Esophagus muscularis mucosa (tissue), 4 donors: ENCODE measurements around the gene DLG1. TPM values are rescaled to one million over a fixed set of nuclear protein-coding genes. Genes with fewer than 3 reads are reported as not detected.

Source experiments
- DNase-seq: peaks from one replicate; pipeline ENCODE4 v3.0.0-alpha.2; 2017; ENCODE audit errors: extremely low spot score
- H3K27ac ChIP-seq, 4 donors: fragments of 200-600 bp; sonication (generic); replicated peaks in 1 of 4; 1 replicate in 3 of 4; 2 replicates in 1 of 4; pipeline ENCODE4 v1.5.1; 2016 to 2019; ENCODE audit warnings: mild to moderate bottlenecking in 1 of 4
- H3K27me3 ChIP-seq, 4 donors: fragments of 200-600 bp; sonication (generic); one replicate each; pipeline versions ENCODE4 v1.5.1 to v1.6.0; 2016 to 2019
- H3K36me3 ChIP-seq, 4 donors: fragments of 200-600 bp; sonication (generic); one replicate each; pipeline ENCODE4 v1.5.1; 2016 to 2019
- H3K4me1 ChIP-seq, 4 donors: fragments of 200-600 bp; sonication (generic); one replicate each; pipeline ENCODE4 v1.5.1; 2016 to 2019
- H3K4me3 ChIP-seq, 4 donors: fragments of 200-600 bp; sonication (generic); 1 replicate in 2 of 4; 2 replicates in 2 of 4; pipeline ENCODE4 v1.5.1; 2016 to 2019; ENCODE audit warnings: mild to moderate bottlenecking in 4 of 4, moderate library complexity in 1 of 4
- H3K9me3 ChIP-seq, 4 donors: fragments of 200-600 bp; sonication (generic); 1 replicate in 3 of 4; 2 replicates in 1 of 4; pipeline ENCODE4 v1.5.1; 2016 to 2019
- CTCF ChIP-seq, 3 experiments: fragments of 200-600 bp in 2 of 3; fragments of 450-650 bp in 1 of 3; sonication (generic) in 2 of 3; IDR thresholded peaks; one replicate each; pipeline ENCODE4 v1.5.1; 2017 to 2019; ENCODE audit warnings: antibody characterized with exemption in 3 of 3, mild to moderate bottlenecking in 2 of 3, moderate library complexity in 1 of 3
- EP300 ChIP-seq: sonication (generic); formaldehyde crosslinking; IDR thresholded peaks from one replicate; pipeline ENCODE4 v1.6.1; 2017; ENCODE audit warnings: antibody characterized with exemption
- POLR2A ChIP-seq: fragments of 450-650 bp; IDR thresholded peaks from one replicate; pipeline ENCODE4 v1.6.1; 2017; ENCODE audit warnings: antibody characterized with exemption, moderate library complexity, mild to moderate bottlenecking, low read depth
- POLR2AphosphoS5 ChIP-seq, 2 donors: sonication (generic); formaldehyde crosslinking; IDR thresholded peaks; one replicate each; pipeline ENCODE4 v1.6.1; 2017; ENCODE audit warnings: antibody characterized with exemption in 2 of 2
- WGBS: methylation state at CpG from one replicate; pipeline ENCODE4 v1.1.5; 2018; 5-methylcytosine and 5-hydroxymethylcytosine counted together
- intact Hi-C: fragments of 100-400 bp; cut with DNase I; formaldehyde crosslinking; loops from one replicate; pipeline ENCODE4 v1.15.1; 2023
- total RNA-seq, 4 donors: library from RNA; depleted of rRNA; stranded (reverse); fragments of >200 nt; gene quantifications; one replicate each; pipeline versions ENCODE4 v1.1.0 to v1.2.1, GENCODE V29; 2016

DLG1 gene
- total RNA-seq, 4 donors from 2014 or later, result 56.8 to 73.1 (median 69.1) TPM

- Histone ChIP-seq H3K4me1 (peaks cover 0 to 5% (median 0%) of the 10 kb centered on the region in 4 donors), H3K4me3 (no peak overlapping the region), H3K27ac (no peak overlapping the region), H3K9me3 (no peaks in the 10 kb centered on the region), H3K36me3 (peaks cover 0 to 12% (median 3%) of the 10 kb centered on the region in 4 donors), H3K27me3 (no peaks in the 10 kb centered on the region)
- intact Hi-C loops, result no loop called here
- TF ChIP-seq CTCF (IDR thresholded peaks at IDR 0.05), result no peak
- TF ChIP-seq POLR2AphosphoS5 (IDR thresholded peaks at IDR 0.05), result no peak
- TF ChIP-seq POLR2A, result no peak
- TF ChIP-seq EP300, result no peak
- no peak for DNase-seq
- WGBS, result 85% methylated on average over 4 of the region's 4 CpGs
Observed at GRCh38 chr3:197083486-197083885, 214.9 kb downstream of the DLG1 start.

- no peak overlapping the region for H3K27ac ChIP-seq
- DNase-seq, result no peak
- no peaks in the 10 kb centered on the region for H3K27me3 ChIP-seq
- H3K36me3 ChIP-seq, result peaks cover 0 to 13% (median 5%) of the 10 kb centered on the region in 4 donors
- intact Hi-C loops, result no loop called here
- WGBS, result 42% methylated on average over 2 of the region's 2 CpGs
- H3K9me3 ChIP-seq, result no peaks in the 10 kb centered on the region
- H3K4me1 ChIP-seq, result peaks cover 0 to 5% (median 0%) of the 10 kb centered on the region in 4 donors
- TF ChIP-seq EP300, result no peak
- TF ChIP-seq POLR2AphosphoS5 (IDR thresholded peaks at IDR 0.05), result no peak
- TF ChIP-seq POLR2A, result no peak
- no peak for TF ChIP-seq CTCF (IDR thresholded peaks at IDR 0.05)
- H3K4me3 ChIP-seq, result no peak overlapping the region
Observed at GRCh38 chr3:197082871-197083270, 215.5 kb downstream of the DLG1 start.

GRCh38 chr3:197080344-197080743 lies 218.1 kb downstream of the DLG1 start:
- Histone ChIP-seq H3K9me3 (no peaks in the 10 kb centered on the region), H3K27ac (no peak overlapping the region), H3K27me3 (no peaks in the 10 kb centered on the region), H3K36me3 (peaks cover 0 to 22% (median 8%) of the 10 kb centered on the region in 4 donors), H3K4me1 (peaks cover 0 to 5% (median 0%) of the 10 kb centered on the region in 4 donors), H3K4me3 (no peak overlapping the region)
- TF ChIP-seq POLR2AphosphoS5 (IDR thresholded peaks at IDR 0.05) (no peak), CTCF (IDR thresholded peaks at IDR 0.05) (no peak), POLR2A (no peak), EP300 (no peak)
- intact Hi-C loops, result no loop called here
- no peak for DNase-seq
- 97% methylated on average over 10 of the region's 10 CpGs for WGBS

GRCh38 chr3:197076415-197076814 lies 222.0 kb downstream of the DLG1 start:
- no peaks in the 10 kb centered on the region for H3K9me3 ChIP-seq
- intact Hi-C loops, result no loop called here
- DNase-seq, result no peak
- 90% methylated on average over 4 of the region's 4 CpGs for WGBS
- TF ChIP-seq EP300, result no peak
- TF ChIP-seq CTCF (IDR thresholded peaks at IDR 0.05), result no peak
- TF ChIP-seq POLR2A, result no peak
- no peak for TF ChIP-seq POLR2AphosphoS5 (IDR thresholded peaks at IDR 0.05)
- H3K27me3 ChIP-seq, result no peaks in the 10 kb centered on the region
- H3K36me3 ChIP-seq, result peaks cover 0 to 24% (median 5%) of the 10 kb centered on the region in 4 donors
- no peak overlapping the region for H3K27ac ChIP-seq
- H3K4me3 ChIP-seq, result no peak overlapping the region
- H3K4me1 ChIP-seq, result no peaks in the 10 kb centered on the region

GRCh38 chr3:197068077-197068476 lies 230.3 kb downstream of the DLG1 start:
- Histone ChIP-seq H3K9me3 (no peaks in the 10 kb centered on the region), H3K4me3 (no peak overlapping the region), H3K27me3 (no peaks in the 10 kb centered on the region), H3K36me3 (peaks cover 0 to 35% (median 25%) of the 10 kb centered on the region in 4 donors), H3K4me1 (no peaks in the 10 kb centered on the region), H3K27ac (no peak overlapping the region)
- TF ChIP-seq POLR2AphosphoS5 (IDR thresholded peaks at IDR 0.05), result no peak
- TF ChIP-seq POLR2A, result no peak
- no peak for TF ChIP-seq CTCF (IDR thresholded peaks at IDR 0.05)
- no peak for TF ChIP-seq EP300
- DNase-seq, result no peak
- intact Hi-C loops, result no loop called here
- WGBS, result 92% methylated on average over 1 of the region's 1 CpG
